Fibroblast of skin of scalp (primary cell): ENCODE results near the gene WNT7B.

Experiments used
- DNase-seq: peaks from one replicate; pipeline ENCODE4 v3.0.0-alpha.2; 2013

Gene WNT7B

DNA sequence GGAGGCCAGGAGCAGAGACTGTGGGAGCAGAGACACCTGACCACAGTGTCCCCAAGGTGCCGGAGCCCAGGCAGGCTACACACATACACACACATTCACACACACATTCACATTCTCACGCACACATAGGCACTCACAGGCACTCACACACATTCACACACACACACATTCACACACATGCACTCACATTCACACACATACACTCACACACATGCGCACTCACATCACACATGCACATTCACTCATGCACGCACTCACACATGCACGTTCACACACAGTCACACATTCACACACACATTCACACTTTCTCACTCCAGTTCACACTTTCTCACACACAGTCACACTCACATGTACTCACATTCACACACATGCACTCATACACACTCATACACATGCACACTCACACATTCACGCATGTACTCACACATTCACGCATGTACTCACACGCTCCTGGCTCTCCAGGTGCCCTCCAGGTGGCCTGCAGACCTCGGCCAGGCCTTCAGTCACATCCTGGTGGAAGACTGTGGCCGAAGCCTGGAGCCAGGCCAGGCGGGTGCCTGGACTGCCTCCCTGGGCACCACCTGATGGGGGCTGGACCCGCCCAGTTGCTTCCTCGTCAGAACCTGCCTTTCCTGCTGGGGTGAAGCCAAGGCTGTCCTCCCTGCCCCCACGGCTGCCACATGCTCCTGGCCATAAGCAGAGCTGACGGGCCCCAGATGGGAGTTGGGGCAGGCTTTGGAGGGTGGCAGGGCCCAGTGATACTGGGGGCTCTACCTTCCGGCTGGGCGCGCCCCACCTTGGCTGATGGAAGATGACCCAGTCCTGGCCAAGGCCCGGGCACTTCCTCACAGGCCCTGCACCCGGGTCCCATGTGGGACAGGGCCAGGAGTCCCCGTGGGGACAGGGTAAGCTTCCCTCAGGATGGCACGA is 89.5 kb downstream of the WNT7B start:
- no peak for DNase-seq

DNA sequence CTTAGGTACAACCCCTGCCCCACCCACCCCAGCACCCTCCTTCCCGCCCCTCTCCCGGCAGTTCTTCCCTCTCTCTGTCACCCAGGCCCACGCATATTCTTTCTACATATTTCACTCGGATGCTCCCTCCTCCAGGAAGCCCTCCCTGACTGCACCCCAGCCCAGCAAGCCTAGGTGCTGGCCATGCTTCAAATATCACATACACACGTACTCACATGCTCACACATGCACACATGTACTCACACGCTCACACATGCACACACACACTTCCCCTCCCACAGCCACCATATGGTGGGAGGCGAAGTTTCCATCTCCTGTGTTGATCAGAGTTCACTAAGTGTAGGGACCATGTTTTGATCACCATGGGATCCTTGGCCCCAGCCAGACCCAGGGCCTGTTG is 90.4 kb downstream of the WNT7B start:
- no peak for DNase-seq

DNA sequence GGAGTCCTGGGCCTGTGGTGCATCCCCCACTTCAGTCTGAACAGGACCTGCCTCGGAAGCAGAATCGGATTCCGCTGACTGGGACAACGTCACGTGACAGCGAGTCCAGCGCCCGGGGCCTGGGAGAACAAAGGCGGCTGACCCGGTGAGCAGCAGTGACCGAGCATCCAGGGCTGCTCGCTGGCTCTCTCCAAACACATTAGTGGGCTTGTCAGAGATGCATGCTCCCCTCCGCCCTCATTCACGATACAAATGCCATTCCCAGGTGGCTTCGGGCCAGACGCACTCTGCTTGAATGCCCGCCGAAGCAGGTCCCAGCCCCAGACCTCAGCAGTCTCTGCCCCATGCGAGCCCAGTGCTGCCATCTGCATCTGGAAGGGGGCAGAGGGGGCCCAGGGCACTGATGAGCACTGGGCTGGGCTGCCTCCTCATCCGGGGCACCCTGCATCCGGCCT is 91.0 kb downstream of the WNT7B start:
- DNase-seq = no peak

DNA sequence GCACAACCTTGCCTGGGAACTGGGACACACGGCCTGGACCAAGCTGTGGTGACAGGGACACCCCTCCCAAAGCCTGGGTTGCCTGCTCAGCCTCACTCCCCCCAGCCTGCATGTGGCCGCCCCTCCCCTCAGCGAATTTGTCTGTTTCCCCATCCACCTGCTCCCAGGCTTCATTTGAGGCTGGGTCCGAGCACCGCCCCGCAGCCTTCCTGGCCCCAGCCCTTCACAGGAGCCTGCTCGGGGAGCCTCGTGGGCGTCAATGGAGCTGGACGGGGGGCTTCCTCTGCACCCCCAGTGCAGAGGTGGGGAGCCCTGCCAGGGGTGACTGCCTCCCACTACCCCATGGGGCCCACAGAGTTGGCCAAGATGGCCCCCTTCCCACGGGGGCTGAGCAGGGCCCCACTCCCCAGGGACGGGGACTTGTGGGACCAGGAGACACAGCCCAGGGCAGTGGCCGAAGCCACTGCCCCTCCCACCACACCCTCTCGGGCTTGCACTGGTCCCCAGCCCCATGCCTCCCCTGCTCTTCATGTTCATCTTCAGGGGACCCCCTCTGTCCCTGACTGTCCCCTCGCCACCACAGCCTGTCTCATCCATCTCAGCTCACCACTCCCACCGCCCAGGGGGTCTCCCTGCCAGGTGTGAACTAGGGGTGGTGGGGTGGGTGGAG is 91.7 kb downstream of the WNT7B start:
- no peak for DNase-seq

DNA sequence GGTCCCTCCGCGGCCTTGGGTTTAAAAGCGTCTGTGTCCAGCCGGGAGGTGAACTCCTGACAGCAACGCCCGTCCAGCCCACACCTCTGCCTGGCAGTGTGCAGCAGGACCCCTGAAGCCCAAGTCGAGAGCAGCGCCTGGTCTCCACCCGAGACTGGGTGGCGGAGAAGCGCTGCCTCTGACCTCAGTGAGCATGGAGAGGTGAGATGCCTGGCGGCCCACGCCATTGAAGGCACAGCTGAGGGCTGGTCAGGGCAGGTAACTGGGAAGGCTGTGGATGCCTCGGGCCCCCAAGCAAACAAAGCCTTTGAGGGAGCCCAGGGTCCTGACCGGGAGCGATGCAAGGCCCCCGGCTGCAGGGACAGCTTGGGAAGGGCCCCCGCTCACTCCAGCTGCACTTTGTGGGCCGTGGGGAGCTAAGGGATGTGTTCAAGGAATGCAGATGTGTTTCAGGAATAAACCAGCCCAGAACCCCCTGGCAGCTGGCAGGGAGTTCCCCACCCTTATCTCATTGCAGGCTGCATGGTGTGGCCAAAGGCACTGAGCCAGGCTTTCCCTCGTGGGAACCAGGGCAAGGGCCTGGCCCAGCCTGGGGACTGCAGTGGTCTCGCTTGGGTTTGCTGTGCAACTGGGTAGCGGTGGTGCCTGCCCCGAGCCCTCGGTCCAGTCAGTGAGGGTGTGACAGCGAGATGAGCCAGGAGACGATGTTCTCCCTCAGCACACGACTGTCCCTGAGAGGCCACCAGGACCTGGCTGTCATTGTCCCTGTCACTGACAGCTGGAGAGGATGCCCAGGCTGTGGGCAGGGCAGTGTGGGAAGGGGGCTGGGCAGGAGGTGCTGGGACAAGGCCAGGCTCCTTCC is 92.5 kb downstream of the WNT7B start:
- no peak for DNase-seq

DNA sequence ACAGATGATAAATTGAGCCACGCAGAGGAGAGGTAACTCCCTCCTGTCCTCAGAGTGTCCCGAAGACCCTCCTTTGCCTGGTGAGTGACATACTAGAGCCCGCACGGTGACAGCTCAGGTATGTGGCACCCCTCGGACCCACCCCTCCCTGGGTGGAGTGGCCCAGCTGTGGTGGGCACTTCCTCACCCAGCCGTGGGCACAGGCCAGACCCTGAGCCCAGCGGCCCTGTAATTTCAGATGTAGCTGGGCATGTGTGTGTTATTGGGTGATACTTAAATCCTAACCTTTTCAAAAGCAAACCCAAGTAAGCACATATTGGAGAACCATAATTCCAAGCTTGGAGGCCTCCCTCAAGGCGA is 93.2 kb downstream of the WNT7B start:
- DNase-seq = no peak

DNA sequence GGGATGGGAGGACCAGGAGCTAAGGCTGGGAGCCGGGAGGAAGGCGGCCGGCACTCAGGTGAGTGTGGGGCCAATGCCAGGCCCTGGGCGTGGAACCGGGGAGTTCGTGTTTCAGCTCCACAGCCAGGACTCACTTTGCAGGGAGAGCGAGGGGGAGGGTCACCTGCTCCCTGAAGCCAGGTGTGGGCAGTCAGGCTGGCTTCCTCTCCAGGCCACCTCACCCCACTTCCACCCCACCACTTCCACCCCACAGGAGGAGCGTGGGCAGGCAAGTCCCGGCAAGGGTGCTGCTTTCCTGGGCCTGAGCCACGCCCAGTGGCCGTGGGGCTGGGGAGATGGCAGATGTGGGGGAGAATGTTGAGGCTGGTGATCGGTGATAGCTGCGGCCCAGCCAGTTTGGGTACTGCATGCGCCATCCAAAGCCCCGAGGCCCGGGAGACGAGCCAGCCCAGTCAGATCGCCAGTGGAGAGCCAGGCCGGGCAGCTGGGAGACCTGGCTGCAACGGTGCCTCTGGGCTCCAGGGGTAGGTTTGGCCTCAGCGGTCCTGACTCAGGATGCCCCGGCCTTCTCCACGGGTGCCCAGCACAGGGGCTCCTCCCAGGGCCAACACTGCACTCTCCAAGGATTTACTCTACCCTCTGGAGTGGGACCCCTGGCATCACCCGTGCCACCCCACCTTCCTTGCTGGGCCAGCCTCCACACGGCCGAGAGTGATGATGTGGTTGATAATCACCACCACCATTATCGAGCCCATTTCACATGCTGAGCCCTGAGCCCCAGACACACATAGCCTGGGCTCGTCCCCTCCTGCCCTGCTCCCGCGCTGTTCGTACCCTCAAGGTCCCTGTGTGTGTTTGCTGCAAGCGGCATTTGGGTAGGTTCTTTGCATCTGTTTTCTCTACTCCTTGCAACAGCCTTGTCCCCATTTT is 93.8 kb downstream of the WNT7B start:
- no peak for DNase-seq

DNA sequence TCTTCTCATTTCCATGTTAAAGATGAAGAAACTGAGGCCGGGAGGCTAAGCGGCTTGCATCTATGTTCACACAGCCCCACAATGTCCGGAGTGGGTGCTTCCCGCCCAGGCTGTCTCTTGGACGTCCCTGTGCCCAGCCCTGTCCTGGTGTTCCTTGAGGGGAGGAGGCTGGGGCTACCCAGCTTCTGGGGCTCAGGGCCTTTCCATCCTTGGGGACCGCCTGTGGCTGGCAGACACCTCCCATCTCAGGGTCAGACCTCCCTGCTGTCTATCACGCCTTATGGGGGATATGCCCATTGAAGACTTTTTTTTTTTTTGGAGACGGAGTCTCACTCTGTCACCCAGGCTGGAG is 95.5 kb downstream of the WNT7B start:
- DNase-seq = no peak

DNA sequence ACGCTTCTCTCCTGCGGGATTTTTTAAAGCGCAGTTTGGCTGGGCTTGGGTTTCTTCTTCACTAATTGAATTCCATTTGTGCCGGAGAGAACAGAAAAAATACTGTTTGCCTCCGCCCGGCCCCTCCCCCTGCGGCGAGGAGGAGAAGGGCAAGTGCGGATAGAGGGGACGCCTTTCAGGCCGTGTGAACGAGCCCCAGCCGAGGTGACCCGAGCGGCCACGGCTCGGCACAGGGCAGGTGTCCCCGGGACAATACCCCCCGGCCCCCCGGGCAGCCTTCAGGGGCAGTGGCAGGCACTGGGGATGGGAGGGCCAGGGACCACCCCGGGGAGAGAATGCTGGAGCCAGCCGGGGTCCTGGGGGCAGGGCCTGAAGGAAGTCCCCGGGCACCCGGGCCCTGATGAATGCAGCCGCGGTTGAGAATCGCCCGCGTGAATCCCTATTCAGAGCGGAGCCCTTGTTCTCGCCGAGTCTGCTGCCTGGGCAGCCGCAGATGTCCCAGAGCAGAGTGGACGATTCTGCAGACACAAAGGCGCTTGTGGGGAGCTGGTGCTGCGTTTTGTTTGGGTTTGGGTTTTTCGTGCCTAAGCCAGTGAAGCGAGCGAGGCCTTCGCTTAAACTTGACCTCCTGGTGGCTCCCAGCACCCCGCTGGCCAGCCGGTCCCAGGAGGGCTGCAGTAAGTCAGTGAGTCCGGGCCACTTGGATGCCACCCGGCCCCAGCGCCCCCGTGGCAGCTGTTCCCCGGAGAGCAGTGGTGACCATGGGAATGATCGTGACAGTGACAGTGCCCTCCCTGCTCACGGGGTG is 96.0 kb downstream of the WNT7B start:
- no peak for DNase-seq

DNA sequence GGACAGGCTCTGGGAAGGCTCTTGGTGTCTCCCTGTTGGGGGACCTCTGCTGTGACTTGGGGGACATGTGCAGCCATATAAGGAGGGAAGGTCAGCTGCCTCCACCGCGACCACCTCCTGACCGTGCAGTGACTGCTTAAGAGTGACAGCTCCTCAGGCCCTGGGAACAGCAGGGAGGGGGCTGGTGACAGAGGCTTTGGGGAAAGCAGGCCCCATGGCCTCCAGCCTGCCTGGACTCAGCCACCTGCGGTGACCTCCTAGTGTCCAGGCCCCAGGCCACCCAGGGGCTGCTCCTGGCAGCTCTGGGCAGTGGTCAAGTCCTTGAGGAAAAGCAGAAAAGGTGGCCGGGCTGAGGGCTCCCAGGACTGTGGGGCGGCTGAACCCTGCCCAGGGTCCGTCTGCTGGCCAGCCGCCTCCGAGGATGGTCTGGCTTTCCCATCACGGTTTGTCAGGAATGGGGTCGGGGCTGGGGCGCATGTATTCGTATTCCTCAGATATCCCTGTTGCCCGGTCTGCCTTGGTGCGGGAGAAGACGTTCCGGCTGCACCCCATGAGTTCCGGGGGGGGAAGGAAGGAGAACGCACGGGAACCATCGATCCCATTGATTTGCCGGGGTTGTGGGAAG is 96.8 kb downstream of the WNT7B start:
- DNase-seq = no peak

DNA sequence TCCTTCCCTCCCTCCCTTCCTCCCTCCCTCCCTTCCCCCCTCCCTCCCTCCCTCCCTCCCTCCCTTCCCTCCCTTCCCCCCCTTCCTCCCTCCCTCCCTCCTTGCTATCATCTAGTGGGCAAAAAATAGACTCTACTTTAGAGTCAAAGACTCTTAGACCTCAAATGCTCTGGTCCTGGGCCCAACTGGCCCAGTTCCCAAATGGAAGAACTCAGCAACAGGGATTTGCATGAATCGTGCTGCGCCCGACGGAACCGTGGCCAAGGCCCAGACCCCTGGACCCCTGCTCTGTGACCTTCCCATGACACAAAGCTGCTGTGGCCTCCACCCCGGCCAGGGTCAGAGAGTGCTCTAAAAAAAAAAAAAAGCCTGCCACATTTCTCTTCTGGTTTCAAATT is 97.4 kb downstream of the WNT7B start:
- no peak for DNase-seq

DNA sequence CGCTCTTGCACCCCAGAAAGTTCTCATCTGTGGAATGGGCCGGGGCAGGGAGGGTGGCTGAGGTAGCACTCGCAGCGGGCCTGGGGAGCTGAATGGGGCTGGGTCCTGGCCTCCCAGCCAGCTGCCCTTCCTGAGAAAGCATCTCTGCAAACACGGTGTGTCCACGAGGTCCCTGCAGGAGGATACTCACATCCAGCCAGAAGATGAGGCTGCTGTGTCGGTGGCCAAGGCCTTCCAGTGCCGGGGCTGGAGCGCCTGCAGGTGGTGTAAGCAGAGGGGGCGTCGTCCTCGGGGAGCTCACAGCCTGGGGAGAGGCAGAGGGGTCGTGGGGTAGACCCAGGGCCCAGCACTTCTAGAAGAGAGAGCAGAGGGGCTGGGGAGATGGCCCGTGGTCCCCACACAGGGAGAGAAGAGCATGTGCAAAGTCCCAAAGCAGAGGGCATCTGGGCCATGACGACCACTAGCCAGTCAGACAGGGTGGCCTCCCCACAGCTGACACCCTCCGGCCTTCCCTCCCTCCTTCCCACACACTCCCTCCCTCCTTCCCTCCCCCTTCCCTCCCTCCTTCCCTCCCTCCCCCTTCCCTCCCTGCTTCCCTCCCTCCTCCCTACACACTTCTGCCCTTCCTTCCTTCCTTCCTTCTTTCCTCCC is 97.9 kb downstream of the WNT7B start:
- no peak for DNase-seq

DNA sequence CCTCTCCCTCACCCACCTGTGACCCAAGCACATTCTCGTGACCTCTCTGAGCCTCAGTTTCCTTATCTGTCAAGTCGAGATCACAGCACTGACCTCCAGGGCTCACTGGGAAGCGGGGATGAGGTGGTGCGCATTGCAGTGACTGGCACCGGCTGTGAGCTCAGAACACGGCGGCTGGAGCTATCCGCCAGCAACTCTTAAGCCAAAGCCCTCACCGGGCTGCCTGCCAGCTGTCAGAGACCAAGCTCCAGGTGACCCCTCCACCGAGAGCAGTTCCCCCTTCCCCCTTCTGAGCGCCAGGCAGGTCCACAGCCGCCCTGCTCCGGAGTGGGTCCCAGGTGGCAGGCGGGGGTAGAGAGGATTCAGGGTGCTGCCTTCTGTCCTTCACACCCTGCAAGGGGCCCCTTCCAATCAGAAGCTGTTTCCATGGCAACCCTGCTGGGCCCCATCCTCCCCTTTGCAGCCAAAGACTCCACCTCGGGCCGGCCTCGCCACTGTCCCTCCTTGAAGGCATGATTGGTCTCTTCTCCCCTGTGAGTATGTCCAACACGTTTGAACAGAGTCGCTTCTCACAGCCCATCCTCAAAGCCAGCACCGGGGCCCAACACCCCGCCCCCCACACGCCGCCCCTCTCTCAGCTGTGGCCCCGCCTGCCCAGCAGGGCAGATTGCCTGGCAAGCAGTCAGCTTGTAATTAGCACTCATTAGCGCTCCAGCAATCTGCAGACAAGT is 98.7 kb downstream of the WNT7B start:
- no peak for DNase-seq

DNA sequence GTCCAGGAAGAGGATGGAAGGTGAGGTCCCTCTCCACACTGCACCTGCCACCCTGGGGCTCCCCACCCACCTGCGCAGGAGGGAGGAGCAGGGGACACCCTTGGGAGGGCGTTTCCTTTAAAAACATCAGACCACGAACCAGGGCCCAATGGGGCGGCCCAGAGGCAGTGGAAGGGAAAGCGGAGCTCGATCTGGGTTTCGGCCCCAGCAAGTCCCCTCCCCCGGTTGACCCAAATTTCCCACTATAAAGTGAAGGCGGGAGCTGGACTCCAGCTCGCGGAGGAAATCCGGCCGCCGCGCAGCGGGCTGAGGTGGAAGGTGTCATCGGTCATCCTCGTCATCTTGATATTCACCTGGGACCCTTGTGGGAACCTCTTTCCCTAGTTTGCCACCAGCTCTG is 99.3 kb downstream of the WNT7B start:
- DNase-seq = no peak

DNA sequence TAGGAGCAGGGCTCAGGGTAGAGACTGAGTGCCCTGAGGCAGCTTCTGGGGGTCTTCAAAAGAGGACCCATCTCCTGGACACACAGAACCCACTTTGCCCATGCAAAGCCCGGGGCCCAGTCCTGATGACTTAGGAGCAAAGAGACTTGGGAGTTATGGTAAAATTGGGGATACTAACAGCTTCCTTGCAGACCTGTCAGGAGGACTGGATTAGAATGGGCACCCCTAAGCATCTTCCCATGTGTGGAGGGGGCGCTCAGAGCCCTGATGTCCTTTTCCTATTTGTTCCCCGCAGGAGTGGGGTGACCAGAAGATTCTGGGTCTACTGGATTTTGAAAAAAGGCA is 100.0 kb downstream of the WNT7B start:
- DNase-seq = no peak

DNA sequence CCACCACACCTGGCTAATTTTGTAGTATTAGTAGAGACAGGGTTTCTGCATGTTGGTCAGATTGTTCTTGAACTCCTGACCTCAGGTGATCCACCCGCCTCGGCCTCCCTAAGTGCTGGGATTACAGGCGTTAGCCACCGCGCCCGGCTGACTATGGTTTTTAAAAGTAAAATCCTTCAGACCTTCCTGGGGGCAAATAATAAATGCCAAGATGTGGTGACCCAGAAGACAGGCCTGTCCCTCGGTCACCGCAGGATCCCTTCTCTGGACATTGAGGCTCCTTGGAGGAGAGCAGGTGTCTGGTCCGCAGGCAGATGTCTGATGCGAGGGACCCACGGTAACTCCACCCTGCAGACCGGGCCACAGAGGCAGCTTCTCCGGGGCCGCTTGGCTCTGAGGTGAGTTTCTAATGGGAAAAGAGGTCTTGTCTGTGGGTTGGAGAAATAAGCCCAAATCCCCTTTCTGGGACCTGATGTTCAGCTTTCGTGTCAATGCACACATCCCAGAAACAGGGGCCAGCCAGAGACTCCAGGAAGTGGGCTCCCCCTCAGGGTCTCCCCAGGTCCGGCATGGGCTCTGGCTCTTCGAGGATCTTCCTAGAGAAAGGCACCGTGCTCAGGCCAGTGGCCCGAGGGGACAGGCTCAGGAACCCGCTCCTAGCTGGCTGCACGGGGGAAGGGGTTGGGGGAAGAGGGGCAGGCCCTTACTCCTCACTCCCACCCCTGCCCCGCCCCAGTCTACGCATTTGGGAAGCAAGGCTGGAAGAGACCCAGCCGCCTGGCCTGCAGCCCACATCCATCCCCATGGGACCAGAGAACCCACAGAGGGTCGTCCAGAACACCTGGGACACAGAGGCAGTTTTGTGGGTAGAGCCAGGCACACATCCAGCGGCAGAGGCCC is 100.6 kb downstream of the WNT7B start:
- no peak for DNase-seq

DNA sequence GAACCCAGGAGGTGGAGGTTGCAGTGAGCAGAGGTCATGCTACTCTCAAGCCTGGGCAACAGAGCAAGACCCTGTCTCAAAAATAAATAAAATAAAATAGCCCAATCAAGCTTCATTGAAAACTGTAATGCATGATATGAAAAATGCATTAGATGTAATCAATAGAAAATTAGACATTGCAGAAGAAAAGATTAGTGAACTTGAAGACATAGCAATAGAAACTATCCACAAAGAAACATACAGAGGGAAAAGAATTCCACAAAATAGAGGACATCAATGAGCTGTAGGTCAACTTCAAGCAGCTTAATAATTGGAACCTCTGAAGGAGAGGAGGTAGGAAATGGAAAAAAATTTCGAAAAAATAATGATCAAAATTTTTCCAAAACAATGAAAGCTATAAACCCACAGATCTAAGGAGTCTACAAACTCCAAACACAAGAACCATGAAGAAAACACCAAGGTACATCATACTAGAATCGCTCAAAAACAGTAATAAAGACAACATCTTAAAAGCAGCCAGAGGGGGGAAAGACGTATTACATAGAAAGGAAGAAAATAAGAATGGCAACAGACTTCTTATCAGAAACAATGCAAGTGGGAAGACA is 104.2 kb downstream of the WNT7B start:
- DNase-seq = no peak

DNA sequence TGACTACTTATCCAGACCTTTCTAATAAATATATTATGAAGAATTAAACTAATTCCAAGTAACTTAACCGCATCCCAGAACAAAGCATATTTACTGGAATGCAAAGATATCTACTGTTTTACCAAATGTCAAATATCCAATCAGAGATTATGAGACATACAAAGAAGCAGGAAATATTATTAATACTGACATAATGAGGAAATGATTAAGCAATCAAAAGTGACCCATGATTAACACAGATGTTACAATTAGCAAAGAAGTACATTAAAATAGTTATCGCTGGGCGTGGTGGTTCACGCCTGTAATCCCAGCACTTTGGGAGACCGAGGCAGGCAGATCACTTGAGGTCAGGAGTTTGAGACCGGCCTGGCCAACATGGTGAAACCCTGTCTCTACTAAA is 105.2 kb downstream of the WNT7B start:
- DNase-seq = no peak
